Activated gamma-delta T cell (primary cell): ENCODE results near the gene AFF1.

Experiments used
- DNase-seq: peaks from one replicate; lab custom pipeline; 2025; lab: John Stamatoyannopoulos, UW

AFF1 gene

GRCh38 chr4:86950831-86951525, 16.2 kb downstream of the AFF1 start:
- DNase-seq = no peak

DNA sequence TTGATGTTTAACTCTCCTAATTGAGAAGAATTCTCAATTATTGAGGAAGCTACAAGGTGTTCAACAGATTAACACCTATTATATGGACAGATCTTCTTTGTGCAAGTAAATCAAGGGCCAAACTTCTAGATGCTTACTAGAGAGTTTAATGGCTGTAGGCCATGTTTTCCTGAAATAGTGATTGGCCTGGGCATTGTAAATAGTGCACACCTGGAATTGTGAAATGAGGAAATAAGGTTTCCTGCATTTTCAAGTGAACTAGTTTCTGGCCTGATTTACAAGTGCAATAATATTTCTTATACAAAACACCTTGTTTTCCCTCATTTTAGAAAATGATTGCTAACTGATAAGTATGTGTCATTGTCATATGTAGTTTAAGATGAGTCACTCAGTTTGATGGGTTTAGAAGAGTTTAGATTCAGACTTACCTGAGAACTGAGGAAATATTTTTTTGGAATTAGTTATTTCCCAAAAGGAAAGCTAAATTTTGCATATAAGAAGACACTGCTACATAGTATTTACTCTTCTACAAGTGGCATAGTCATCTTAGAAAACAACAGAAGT, 21.2 kb downstream of the AFF1 start:
- DNase-seq = no peak

DNA sequence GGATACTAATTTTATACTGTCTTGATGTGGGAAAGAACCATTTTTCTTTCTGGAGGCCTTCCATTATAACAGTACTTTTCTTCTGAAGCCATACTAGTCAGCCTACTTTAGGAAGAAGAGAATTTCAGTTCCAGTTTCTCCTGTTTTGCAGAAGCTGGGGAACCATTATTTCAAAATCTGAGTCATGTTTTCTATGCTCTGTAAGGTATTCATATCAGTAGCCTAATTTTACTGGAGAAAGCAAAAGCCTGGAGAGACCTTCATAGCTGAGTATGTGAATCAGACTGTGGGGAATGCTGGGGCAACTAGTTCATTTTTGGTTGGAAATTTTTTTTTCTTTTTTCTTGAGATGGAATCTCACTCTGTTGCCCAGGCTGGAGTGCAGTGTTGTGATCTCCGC, 22.4 kb downstream of the AFF1 start:
- DNase-seq = no peak

GRCh38 chr4:86959588-86960500, 25.0 kb downstream of the AFF1 start:
- no peak for DNase-seq

GRCh38 chr4:86960557-86960961, 25.7 kb downstream of the AFF1 start:
- DNase-seq = no peak

DNA sequence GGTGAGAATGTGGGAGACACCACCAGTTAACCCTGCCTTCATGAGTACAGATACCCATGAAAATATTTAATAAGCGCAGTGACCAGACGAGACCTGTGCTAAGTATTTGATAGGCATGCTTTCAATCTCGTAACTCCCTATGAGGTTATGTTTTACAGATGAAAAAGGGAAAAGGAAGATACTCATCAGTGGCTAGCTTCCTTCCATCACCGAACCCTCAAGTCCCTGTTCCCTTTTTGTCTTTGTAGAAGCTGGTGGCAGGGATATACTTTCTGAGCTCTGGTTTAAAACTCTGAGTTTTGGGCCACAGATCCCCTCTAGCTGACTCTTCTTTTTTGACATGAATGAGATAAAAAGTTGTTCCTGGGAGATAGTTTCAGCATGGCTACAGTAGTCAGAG, 26.3 kb downstream of the AFF1 start:
- no peak for DNase-seq

DNA sequence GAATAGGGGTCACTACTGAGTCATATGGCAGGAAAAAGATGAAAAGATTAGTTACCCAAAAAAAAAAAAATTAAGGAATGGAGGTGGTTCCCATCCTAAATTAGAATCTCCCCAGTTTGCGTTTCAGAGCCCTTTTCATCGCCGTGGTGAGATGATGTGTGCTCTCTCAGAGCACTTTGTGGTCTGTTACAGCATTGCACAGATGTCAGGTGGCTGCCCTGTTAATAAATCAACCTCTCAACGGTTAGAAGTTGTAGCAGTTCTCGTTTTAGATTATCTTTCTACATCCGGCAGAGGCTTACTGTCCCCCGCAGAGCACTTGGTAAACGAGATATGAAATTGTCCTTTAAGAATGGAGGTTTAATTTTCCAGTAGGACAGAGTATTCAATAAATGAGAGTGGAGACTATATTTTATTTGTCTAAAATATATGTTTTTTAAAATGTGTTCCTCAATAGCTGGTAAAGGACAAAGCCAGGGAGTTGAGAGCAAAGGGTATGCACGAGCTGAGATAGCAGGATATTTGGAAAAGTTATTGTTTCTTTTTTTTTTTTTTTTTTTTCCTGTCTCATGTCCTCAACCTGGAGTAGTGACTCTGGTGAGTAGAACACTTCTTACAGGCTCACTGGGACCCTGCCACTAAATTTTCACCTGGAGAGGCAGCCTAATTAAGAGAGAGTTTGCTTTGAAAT, 26.9 kb downstream of the AFF1 start:
- no peak for DNase-seq

DNA sequence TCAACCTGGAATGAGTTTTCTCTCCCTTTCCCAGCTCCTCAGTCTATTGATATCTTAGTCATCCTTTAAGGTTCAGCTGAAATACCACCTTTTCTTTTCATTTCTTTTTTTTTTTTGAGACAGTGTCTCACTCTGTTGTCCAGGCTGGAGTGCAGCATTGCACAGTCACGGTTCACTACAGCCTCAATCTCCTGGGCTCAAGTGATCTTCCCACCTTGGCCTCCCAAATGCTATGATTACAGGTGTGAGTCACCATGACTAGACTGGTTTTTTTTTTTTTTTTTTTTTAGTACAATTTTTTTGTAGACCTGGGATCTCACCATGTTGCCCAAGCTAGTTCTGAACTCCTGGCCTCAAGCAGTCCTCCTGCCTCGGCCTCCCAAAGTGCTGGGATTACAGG, 28.9 kb downstream of the AFF1 start:
- no peak for DNase-seq

DNA sequence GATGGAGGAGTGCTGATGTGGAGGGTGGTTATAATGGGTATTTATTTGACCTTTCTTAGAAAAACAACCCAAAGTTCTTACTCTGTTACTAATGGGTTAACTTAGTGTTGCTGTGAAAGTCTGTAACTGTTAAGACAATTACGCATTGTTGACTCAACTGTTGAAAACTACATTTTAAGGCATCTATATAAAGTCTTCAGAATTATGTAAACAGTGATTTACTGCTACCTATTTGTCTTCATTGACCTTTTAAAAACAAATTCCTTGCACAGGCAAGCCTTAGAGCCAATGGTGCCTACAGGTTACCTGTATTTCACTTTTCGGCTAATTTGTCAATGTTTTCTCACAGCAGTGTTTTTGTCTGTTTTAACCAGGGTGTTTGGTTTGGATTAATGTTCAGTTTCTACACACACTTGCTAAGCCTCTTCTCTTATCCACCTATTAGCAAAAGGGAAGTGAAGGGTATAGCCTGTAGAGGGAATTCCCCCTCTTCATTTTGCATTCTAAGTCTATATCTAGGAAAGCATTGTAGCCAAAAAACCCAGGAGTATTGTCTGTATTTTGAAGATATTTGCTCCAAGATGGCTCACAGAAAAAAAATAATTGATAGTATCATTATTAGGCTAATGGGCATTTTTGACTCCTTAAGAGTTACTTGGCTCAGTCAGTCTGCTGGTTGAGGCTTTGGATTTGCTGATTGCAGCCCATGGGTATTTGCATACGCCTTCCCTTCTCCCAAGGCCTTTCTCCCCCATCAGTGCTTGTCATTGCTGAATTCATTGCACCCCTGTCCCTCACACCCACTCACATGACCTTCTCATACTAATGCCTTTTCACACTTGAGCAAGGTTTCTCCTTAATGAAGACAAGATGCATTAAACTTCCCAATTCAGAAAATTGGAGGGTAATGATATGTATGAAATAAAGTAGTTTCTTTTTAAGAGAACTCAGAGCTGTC, 30.5 kb downstream of the AFF1 start:
- DNase-seq = no peak

- no peak for DNase-seq
Measured at GRCh38 chr4:86967073-86967472, 32.3 kb downstream of the AFF1 start.

GRCh38 chr4:86967798-86968197, 33.0 kb downstream of the AFF1 start:
- DNase-seq = no peak

- DNase-seq = no peak
Measured at GRCh38 chr4:86968547-86968946, 33.7 kb downstream of the AFF1 start.

- no peak for DNase-seq
Measured at GRCh38 chr4:86970447-86971354, 35.9 kb downstream of the AFF1 start.

DNA sequence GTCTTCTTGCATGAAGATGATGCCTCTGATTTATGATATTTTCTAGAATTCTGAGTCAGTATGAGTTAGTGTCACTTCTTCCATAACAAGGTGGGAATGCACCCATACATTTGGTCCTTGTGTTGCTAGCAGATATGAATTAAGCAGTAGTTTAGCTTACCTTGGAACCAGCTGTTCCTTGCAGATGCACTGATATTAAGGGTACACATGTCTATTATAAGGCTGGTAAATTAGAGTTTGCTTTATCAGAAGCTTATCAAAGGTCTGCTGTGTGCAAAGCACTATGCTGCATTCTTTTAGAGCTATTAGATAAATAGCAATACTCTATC, 36.5 kb downstream of the AFF1 start:
- no peak for DNase-seq

DNA sequence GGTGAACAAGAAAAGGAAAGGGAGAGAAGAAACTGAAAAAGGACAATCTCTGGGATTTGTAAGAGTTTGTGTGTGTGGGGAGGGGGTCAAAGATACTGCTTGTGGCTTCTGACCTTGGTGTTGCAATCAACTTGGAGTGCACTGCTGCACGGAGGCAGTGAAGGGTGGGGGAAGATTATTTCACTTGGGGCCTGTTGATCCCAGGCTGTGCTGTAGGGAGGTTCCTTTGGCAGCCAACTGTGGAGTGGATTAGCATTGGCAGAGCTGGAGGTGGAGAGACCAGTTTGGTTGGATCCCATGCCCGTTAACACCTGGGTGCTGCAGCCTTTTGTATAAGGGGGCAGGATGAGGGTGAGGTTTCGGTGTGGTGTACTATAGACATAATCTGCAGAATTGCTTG, 38.2 kb downstream of the AFF1 start:
- no peak for DNase-seq

- DNase-seq = no peak
Measured at GRCh38 chr4:86973668-86974067, 38.9 kb downstream of the AFF1 start.

DNA sequence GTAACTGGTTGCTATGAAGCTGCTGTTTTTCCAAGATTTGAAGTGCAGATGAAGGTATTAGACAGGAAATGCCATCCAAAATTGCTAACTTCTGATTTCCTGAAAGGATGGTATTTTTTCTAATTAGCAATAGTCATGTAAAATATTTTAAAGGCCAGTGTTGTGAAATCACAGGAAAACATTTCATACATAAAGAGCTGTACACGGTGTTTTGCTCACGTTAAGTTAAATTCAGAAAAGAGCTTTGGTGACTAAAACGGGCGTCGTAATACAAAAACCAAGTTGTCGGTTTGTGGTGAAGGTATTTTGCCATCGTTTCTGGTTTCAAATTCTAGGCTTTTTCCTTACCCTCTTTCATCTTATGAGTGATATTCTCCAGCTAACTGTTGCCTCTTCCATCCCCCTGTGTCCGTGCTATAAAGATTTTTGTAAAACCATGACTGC, 39.8 kb downstream of the AFF1 start:
- DNase-seq = no peak

GRCh38 chr4:86975927-86976326, 41.1 kb downstream of the AFF1 start:
- no peak for DNase-seq

GRCh38 chr4:86976801-86977485, 42.1 kb downstream of the AFF1 start:
- no peak for DNase-seq
